Activated T-helper 2 cell treated with anti-CD3 and anti-CD28 coated beads, Interferon-gamma antibody, Interleukin-2, Interleukin-4, amounts not matched to agents 10 μg/mL and 5 μg/mL and 100 μg/mL, durations not matched to agents 14 hours and 24 hours and 36 hours (primary cell): ENCODE data around the gene EEF1AKMT3. TPM values are rescaled to one million over a fixed set of nuclear protein-coding genes. Genes with fewer than 3 reads are reported as not detected.

Source experiments
- DNase-seq: peaks from one replicate; pipeline ENCODE4 v3.0.0; 2021; ENCODE audit warnings: low spot score
- H3K27ac Mint-ChIP-seq: one replicate; pipeline ENCODE4 v1.8.0; 2021; ENCODE audit warnings: mixed read lengths
- H3K27me3 Mint-ChIP-seq: one replicate; pipeline ENCODE4 v1.8.0; 2021; ENCODE audit warnings: low read depth, mixed read lengths
- H3K36me3 Mint-ChIP-seq: one replicate; pipeline ENCODE4 v1.8.0; 2021; ENCODE audit warnings: low read depth, mixed read lengths
- H3K4me1 Mint-ChIP-seq: one replicate; pipeline ENCODE4 v1.8.0; 2021; ENCODE audit warnings: low read depth, mixed read lengths
- H3K4me3 Mint-ChIP-seq: one replicate; pipeline ENCODE4 v1.8.0; 2021; ENCODE audit warnings: low read depth, mild to moderate bottlenecking, moderate library complexity, mixed read lengths
- H3K9me3 Mint-ChIP-seq: one replicate; pipeline ENCODE4 v1.8.0; 2021; ENCODE audit warnings: mixed read lengths
- intact Hi-C: fragments of 100-400 bp; cut with micrococcal nuclease; formaldehyde crosslinking; loops from one replicate; pipeline ENCODE4 v1.15.1; 2023
- total RNA-seq: library from RNA; stranded (reverse); gene quantifications from 2 replicates; pipeline ENCODE4 v1.2.3, GENCODE V29; 2022

Gene EEF1AKMT3
- total RNA-seq, 1 donor from 2014 or later, result 5.1 TPM

DNA sequence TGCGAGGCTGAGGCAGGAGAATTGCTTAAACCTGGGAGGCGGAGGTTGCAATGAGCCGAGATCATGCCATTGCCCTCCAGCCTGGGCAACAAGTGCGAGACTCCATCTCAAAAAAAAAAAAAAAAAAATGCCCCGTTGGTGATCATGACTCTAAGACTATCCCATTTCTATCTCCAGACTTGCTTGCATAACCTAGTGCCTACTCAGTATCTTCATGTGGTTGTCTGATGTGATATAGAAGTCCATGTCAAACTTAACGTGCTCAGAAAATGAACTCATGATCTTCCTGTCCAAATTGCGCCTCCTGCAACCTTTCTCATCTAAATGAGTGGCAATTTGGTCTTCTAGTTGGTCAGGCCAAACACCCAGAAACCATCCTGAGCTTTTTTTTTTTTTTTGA is 5.5 kb downstream of the EEF1AKMT3 start:
- Mint-ChIP-seq H3K4me3 (no peak overlapping the region), H3K9me3 (no peaks in the 10 kb centered on the region), H3K4me1 (peaks cover 21% of the 10 kb centered on the region), H3K27me3 (no peaks in the 10 kb centered on the region), H3K27ac (no peak overlapping the region), H3K36me3 (peaks cover 10% of the 10 kb centered on the region)
- intact Hi-C loops, result no loop called here
- no peak for DNase-seq

DNA sequence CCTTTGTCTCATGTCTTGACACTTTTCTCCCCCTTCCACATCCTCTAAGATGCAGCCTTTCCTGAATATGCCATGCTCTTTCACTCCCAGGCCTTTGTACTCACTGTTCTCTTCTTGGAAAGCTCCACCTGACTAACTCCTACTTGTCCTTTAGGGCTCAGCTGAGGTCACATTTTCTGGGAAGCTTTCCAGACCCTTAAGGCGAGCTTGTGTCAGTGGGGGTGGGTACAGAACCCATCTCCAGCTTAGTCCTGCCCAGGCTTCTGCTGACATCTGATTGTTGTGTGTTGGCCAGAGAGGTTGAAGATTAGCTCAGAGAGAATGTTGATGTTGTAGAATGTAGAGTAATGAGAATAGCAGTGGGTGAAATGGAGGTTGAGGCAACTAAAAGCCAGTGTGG is 7.3 kb downstream of the EEF1AKMT3 start:
- H3K4me3 Mint-ChIP-seq, result no peak overlapping the region
- no peaks in the 10 kb centered on the region for H3K9me3 Mint-ChIP-seq
- H3K36me3 Mint-ChIP-seq, result peaks cover 16% of the 10 kb centered on the region
- intact Hi-C loops, result loop anchor here (5.0 kb wide), 1 partner anchor 68 kb away; the partner anchor contains the start of gene CTDSP2
- H3K27me3 Mint-ChIP-seq, result no peaks in the 10 kb centered on the region
- H3K27ac Mint-ChIP-seq, result no peak overlapping the region
- DNase-seq, result no peak
- peaks cover 25% of the 10 kb centered on the region for H3K4me1 Mint-ChIP-seq

DNA sequence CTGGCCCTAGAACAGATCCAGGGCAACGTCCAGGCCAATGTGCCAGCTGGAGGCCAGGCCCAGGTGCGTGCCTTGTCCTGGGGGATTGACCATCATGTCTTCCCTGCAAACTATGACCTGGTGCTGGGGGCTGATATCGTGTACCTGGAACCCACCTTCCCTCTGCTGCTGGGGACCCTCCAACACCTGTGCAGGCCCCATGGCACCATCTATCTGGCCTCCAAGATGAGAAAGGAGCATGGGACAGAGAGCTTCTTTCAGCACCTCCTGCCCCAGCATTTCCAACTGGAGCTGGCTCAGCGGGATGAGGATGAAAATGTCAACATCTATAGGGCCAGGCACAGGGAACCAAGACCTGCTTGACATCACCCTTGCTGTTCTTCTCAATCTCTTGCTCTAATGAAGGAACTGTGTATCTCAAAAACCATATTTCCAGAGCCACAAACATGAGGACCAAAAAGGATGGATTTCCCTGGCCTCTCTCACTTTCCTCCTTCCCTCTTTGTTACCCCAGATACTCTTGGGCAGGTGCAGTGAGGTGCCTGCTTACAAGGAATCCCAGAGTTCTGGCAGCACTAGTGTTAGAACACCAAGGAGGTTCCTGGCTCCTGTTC is 8.0 kb downstream of the EEF1AKMT3 start:
- intact Hi-C loops, result loop anchor here (5.0 kb wide), 1 partner anchor 67 kb away; the partner anchor contains the start of gene CTDSP2
- Mint-ChIP-seq H3K27ac (no peak overlapping the region), H3K9me3 (no peaks in the 10 kb centered on the region)

DNA sequence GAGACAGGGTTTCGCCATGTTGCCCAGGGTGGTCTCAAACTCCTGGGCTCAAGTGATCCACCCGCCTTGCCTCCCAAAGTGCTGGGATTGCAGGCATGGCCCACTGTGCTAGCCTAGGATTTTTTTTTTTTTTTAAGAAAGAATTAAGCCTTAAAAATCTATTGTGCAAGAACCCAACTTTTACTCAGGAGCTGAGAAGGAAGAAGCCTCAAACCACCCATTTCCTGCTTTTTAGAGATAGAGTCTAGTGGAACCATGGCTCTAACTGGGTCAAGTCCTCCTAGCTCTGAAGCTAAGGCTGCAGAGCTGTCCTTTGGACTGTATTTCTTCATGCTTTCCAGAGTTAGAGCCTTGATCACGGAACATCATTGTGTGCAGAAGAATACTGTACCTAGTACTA is 8.8 kb downstream of the EEF1AKMT3 start:
- intact Hi-C loops, result loop anchor here (5.0 kb wide), 1 partner anchor 66 kb away; the partner anchor contains the start of gene CTDSP2
- H3K27me3 Mint-ChIP-seq, result no peaks in the 10 kb centered on the region
- H3K4me3 Mint-ChIP-seq, result no peak overlapping the region
- H3K36me3 Mint-ChIP-seq, result peaks cover 20% of the 10 kb centered on the region
- H3K4me1 Mint-ChIP-seq, result peaks cover 21% of the 10 kb centered on the region
- no peaks in the 10 kb centered on the region for H3K9me3 Mint-ChIP-seq
- DNase-seq, result no peak
- H3K27ac Mint-ChIP-seq, result no peak overlapping the region

More for the DNA sequence above, 8.0 kb downstream of the EEF1AKMT3 start:
- Mint-ChIP-seq H3K4me3 (no peak overlapping the region), H3K36me3 (peaks cover 18% of the 10 kb centered on the region), H3K4me1 (peaks cover 25% of the 10 kb centered on the region), H3K27me3 (no peaks in the 10 kb centered on the region)
- no peak for DNase-seq

DNA sequence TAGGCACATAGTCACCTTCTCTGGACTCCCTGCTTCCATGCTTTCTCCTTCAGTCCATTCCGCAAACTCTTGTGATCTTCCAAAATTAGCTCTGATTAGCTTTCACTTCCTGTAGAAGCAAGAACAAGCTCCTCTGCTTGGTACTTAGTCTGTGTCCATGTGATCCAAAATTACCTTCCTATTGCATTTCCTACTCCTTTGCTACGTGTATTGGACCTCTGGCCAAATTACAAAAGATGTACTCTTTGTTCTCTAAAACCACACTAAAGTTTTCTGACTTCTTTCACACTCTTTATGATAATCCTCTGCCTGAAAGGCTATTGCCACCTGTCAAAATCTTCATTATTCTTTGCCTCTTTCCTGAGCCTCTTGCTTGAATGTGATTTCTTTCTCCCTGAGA is 9.4 kb downstream of the EEF1AKMT3 start:
- Mint-ChIP-seq H3K9me3 (no peaks in the 10 kb centered on the region), H3K4me1 (peaks cover 21% of the 10 kb centered on the region), H3K36me3 (peaks cover 25% of the 10 kb centered on the region), H3K27ac (peak overlapping the region; percentile 95), H3K27me3 (no peaks in the 10 kb centered on the region), H3K4me3 (no peak overlapping the region)
- intact Hi-C loops, result loop anchor here (1.0 to 5.0 kb wide), 4 partner anchors 10 to 123 kb away; partner anchors contain the start of genes CTDSP2, EEF1AKMT3 and METTL1
- no peak for DNase-seq

DNA sequence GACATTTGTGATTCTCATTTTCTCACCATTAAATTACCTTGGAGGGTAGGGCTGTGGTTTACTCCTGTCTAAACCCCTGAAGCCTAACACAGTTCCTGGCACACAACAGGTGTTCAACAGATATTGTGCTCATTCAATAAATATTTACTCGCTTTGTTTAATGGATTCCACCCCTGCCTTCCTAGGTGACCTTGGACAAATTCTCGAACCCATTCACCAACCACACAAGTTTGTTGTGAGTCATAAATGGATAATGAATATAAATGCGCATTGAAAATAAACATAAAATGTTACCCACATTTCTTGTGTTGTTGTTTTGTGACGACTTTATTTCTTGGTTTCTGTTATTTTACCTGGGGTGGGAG is 9.8 kb downstream of the EEF1AKMT3 start:
- Mint-ChIP-seq H3K4me1 (peaks cover 21% of the 10 kb centered on the region), H3K36me3 (peaks cover 26% of the 10 kb centered on the region), H3K9me3 (no peaks in the 10 kb centered on the region), H3K27me3 (no peaks in the 10 kb centered on the region), H3K27ac (peak overlapping the region; percentile 95), H3K4me3 (peak overlapping the region; percentile 98)
- no peak for DNase-seq
- intact Hi-C loops, result loop anchor here (1.0 to 5.0 kb wide), 4 partner anchors 10 to 123 kb away; partner anchors contain the start of genes CTDSP2, EEF1AKMT3 and METTL1

DNA sequence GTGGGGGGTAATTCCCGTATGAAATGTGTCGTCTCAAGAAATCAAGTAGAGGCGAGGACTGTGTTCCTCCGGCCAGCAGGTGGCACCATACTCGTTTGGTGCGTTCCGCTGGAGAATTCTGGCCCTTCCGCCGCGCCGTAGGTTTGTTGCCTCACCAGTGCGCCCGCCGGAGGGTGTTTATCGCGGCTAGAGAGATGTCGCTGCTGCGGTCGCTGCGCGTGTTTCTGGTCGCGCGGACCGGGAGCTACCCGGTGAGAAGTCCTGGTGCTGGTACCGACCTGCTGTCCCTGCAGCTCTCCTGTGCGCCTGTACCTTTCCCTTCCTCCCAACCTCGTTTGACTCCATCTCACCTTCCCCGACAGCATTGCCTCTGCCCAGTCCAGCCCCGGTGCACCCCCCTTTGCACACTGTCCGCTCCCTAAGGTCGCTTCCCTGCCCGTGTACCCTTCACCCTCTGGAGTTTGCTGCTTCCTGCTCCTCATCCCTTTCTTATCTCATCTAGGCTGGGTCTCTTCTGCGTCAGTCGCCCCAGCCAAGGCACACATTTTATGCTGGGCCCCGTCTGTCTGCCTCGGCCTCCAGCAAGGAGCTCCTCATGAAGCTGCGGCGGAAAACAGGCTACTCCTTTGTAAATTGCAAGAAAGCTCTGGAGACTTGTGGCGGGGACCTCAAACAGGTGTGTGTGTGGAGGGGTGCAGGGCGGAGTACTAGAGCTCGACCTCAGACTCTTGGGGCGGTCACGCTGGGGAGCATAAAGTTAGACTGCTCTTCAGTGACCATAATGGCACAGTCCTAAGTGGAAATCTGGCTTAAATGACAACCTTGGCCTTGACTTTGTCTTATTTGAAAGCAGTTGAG is 10.4 kb downstream of the EEF1AKMT3 start, which contains the start of gene TSFM:
Gene TSFM, plus strand, starts transcription at position 180 of the 858 bp plus-strand sequence. Its CDS starts 15 bp downstream, at position 195.
- peaks cover 21% of the 10 kb centered on the region for H3K4me1 Mint-ChIP-seq
- intact Hi-C loops, result loop anchor here (1.0 to 5.0 kb wide), 4 partner anchors 11 to 122 kb away; partner anchors contain the start of genes CTDSP2, EEF1AKMT3 and METTL1
- H3K36me3 Mint-ChIP-seq, result peaks cover 31% of the 10 kb centered on the region
- peak; percentile 94 for DNase-seq
- H3K4me3 Mint-ChIP-seq, result peak within 1 kb of the TSS; percentile 98
- no peaks in the 10 kb centered on the region for H3K27me3 Mint-ChIP-seq
- no peaks in the 10 kb centered on the region for H3K9me3 Mint-ChIP-seq
- peak within 1 kb of the TSS; percentile 95 for H3K27ac Mint-ChIP-seq

DNA sequence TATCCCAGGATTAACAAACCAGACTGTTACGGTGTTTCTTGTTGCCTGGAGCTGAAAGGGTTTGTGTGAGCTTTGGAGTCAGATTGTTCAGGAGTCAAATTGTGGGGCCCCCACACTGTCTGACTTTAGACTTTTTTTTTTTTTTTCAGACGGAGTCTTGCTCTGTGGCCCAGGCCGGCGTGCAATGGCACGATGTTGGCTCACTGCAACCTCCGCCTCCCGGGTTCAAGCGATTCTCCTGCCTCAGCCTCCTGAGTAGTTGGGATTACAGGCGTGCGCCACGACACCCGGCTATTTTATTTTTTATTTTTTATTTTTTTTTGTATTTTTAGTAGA is 11.0 kb downstream of the EEF1AKMT3 start:
- Mint-ChIP-seq H3K9me3 (no peaks in the 10 kb centered on the region), H3K36me3 (peaks cover 33% of the 10 kb centered on the region), H3K4me1 (peaks cover 21% of the 10 kb centered on the region), H3K27me3 (no peaks in the 10 kb centered on the region), H3K4me3 (peak overlapping the region; percentile 98), H3K27ac (peak overlapping the region; percentile 95)
- intact Hi-C loops, result loop anchor here (2.0 to 5.0 kb wide), 2 partner anchors 64 to 121 kb away; partner anchors contain the start of gene CTDSP2
- DNase-seq, result no peak

DNA sequence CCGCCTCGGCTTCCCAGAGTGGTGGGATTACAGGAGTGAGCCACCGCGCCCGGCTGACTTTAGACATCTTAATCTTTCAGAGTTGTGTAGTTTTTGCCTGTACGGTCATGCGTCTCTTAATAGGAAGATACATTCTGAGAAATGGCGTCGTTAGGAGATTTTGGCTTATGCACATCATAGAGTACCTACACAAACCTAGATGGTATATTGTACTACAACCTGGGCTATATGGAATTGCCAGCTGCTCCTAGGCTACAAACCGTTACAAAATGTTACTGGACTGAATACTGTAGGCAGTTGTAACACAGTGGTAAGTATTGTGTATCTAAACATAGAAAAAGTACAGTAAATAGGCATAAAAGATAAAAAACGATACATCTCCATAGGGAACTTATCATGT is 11.4 kb downstream of the EEF1AKMT3 start:
- peak overlapping the region; percentile 66 for H3K4me3 Mint-ChIP-seq
- peaks cover 21% of the 10 kb centered on the region for H3K4me1 Mint-ChIP-seq
- no peak for DNase-seq
- H3K27me3 Mint-ChIP-seq, result no peaks in the 10 kb centered on the region
- H3K36me3 Mint-ChIP-seq, result peaks cover 36% of the 10 kb centered on the region
- no peaks in the 10 kb centered on the region for H3K9me3 Mint-ChIP-seq
- intact Hi-C loops, result loop anchor here (2.0 to 5.0 kb wide), 2 partner anchors 63 to 121 kb away; partner anchors contain the start of gene CTDSP2
- H3K27ac Mint-ChIP-seq, result peak overlapping the region; percentile 7

DNA sequence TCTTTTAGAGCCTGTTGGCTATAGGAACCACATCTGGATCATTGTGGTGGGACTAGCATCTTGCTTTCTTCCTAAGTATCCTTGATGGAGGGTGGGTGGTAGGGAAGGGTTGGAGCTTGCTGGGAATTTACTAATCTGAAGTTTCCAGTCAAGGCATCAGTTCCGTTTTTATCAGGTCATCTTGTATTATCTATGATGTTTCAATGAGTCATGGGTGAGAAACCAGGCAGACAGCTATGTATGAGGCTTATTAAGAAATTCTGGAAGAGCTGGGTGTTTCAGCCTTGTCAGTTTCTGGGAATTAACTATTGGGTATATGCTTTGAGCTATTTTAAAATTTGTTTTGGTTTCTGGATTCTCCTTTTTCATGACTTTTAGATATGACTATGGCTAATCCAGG is 21.5 kb downstream of the EEF1AKMT3 start:
- no peak for DNase-seq
- Mint-ChIP-seq H3K9me3 (no peaks in the 10 kb centered on the region), H3K4me3 (no peak overlapping the region), H3K27me3 (no peaks in the 10 kb centered on the region), H3K36me3 (peaks cover 57% of the 10 kb centered on the region), H3K4me1 (peaks cover 11% of the 10 kb centered on the region), H3K27ac (peak overlapping the region; percentile 55)
- intact Hi-C loops, result no loop called here

DNA sequence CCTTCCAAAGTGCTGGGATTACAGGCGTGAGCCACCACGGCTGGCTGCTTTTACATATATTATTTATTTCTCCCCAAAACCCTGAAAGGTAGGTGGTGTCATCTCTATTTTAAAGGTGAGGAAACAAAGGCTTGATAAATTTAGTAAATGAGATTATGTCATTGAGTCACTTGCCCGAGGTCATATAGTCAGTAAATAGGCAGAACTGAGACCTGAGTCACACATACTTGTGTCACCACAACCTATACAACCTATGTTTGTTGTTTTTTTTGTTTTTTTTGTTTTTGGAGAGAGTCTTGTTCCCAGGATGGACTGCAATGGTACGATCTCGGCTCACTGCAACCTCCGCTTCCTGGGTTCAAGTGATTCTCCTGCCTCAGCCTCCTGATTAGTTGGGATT is 22.9 kb downstream of the EEF1AKMT3 start:
- peaks cover 58% of the 10 kb centered on the region for H3K36me3 Mint-ChIP-seq
- H3K4me1 Mint-ChIP-seq, result peaks cover 11% of the 10 kb centered on the region
- no peak for DNase-seq
- no peak overlapping the region for H3K4me3 Mint-ChIP-seq
- no peaks in the 10 kb centered on the region for H3K27me3 Mint-ChIP-seq
- intact Hi-C loops, result no loop called here
- no peak overlapping the region for H3K27ac Mint-ChIP-seq
- no peaks in the 10 kb centered on the region for H3K9me3 Mint-ChIP-seq

DNA sequence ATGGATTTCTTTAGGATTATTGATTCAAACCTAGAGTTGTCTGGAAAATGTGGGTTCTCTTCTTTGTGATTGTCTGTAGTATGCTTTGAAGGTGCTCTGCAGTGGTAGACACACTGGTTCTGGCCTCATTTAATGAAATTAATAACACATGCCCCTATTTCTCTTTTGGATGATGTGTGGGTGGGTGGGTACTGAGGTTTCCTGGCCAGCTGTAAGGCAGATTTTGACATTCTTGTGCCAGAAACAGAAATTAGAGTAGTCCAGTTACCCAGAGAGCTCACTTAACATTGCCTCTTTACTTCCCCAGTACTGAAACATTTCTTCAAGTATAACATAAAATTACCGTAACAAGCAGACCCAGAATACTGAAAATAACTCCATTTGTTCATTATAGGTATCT is 24.6 kb downstream of the EEF1AKMT3 start:
- DNase-seq, result no peak
- Mint-ChIP-seq H3K27ac (no peak overlapping the region), H3K36me3 (peaks cover 51% of the 10 kb centered on the region), H3K4me3 (no peak overlapping the region), H3K27me3 (no peaks in the 10 kb centered on the region), H3K4me1 (peaks cover 11% of the 10 kb centered on the region), H3K9me3 (no peaks in the 10 kb centered on the region)
- intact Hi-C loops, result no loop called here

DNA sequence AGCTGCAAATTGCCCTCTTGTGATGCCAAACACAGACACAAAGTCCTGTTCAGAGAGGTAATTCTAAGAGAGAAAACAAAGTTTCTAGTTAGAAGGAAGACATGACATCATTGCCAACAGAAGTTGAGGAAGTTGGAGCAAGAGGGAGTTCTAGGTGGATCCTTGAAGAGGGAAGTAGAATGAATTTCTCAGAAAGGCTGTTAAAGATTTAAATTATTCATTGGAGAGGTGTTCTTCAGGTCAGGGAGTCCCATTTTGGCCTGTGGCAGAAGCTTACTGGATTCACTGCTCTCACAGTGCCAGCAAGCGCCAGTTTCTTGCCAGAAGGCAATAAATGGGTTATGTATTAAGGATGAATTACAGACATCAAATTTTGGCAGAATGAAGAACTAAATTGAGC is 25.5 kb downstream of the EEF1AKMT3 start:
- Mint-ChIP-seq H3K9me3 (no peaks in the 10 kb centered on the region), H3K4me1 (peaks cover 9% of the 10 kb centered on the region), H3K27ac (no peak overlapping the region), H3K4me3 (no peak overlapping the region), H3K36me3 (peaks cover 42% of the 10 kb centered on the region), H3K27me3 (no peaks in the 10 kb centered on the region)
- no peak for DNase-seq
- intact Hi-C loops, result no loop called here
